NCI-H460 (cell line): ENCODE measurements around the gene CREB5. TPM values are rescaled to one million over a fixed set of nuclear protein-coding genes. Genes with fewer than 3 reads are reported as not detected.

Source experiments
- DNase-seq: peaks from one replicate; pipeline ENCODE4 v3.0.0-alpha.2; 2016; ENCODE audit warnings: low read depth; ENCODE audit errors: extremely low read depth
- total RNA-seq: library from RNA; depleted of rRNA; stranded (reverse); fragments of >200 nt; shearing (Covaris generic); gene quantifications from 2 replicates; pipeline ENCODE4 v1.2.3, GENCODE V29; 2014

Gene CREB5
- total RNA-seq, 1 experiment from 2014 or later = 26.1 TPM

DNA sequence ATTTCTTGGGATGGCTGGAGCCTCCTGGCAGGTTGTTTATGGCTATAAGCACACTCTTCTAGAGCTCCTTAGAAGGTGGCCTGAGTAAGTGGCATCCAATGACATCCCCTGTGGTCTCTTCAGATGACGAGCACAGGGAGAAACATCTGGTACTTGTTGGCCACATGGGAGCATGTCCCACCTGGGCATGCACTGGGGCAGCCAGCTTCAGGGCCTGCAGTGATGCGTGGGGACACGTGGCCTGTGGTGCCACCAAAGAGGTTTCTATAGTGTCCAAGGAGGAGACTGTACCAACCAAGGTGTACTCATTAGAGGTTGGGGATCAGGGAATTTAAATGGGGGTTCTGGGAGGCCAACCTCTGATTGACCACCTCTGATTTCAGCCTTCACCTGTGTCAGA, 420.4 kb downstream of the CREB5 start:
- DNase-seq = no peak

DNA sequence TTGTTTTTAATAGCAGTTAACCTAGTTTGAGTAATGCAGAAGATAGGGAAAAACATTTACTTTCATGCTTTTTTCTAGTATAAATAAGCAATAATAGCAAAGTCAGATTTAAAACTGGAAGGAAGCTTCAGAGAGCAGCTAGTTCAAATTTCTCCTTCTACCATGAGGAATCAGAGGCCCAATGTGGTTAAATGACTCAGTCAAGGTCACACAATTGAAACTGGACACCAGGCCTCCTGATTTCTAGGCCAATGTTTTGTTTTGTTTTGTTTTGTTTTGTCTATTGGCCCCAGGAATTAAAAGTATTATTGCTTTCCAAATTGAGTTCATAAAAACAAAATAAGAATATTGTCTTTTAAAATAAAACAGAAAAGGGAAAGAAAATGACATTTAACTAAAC, 423.5 kb downstream of the CREB5 start:
- DNase-seq = no peak

DNA sequence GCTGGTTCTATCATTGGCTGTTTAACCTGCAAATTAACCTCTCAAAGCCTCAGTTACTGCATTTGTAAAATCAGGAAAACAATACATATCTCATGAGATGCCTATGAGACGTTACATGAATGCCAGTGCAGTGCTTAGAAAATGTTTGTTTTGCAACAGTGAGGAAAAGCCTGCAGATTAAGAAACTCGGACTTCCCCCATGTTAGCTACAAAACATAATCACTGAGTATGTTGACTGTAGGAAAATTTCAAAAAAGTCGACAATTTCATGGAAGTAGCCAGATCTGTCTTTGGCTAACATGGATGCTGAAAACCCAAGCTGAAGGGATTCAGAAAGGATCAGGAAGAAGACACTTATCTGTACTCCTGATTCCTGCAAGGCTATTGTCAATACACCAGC, 424.4 kb downstream of the CREB5 start:
- DNase-seq = no peak

- DNase-seq = no peak
These were observed 424.9 kb downstream of the CREB5 start for GRCh38 chr7:28837216-28837615.

- no peak for DNase-seq
These were observed 428.3 kb downstream of the CREB5 start for GRCh38 chr7:28840592-28840995.

GRCh38 chr7:28841766-28842165, 429.4 kb downstream of the CREB5 start:
- no peak for DNase-seq

- DNase-seq = no peak
These were observed 430.5 kb downstream of the CREB5 start for GRCh38 chr7:28842769-28843295.

- no peak for DNase-seq
These were observed 432.8 kb downstream of the CREB5 start for GRCh38 chr7:28845106-28845505.

GRCh38 chr7:28847176-28847575, 434.9 kb downstream of the CREB5 start:
- DNase-seq = no peak

DNA sequence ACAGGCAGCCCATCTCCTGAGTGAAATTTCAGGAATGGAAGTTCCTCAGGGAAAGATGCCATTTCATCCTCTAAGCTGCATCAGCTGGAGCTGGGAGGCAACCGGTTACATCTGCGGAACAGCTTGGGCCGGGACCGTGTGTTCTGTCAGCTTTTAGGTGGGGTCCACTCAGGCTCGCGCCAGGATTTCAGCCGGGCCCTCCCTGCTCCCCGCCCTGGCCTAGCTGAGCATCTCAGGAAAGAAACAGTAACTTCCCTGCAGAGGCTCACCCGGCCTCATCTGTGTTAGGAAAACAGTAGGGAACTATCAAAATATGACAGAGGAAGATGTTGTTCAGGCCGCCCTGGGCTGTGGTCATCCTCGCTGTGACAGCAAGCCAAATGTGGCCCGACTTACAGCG, 435.4 kb downstream of the CREB5 start:
- DNase-seq = no peak

DNA sequence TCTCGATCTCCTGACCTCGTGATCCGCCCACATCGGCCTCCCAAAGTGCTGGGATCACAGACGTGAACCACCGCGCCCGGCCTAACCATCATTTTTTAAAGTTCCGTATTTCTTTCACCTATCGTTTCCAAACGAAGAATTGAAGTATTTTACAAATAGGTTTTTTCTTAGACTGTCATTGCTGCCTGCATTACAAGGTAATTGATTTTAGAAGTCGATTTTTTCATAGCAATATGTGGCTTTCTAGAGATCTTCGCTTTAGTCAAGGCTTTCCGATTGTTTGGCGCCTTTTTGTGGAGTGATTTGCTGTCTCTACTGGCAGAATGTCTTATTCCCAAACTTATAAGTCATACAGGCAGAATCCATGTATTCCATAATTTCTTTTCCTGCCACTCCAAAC, 436.6 kb downstream of the CREB5 start:
- no peak for DNase-seq

GRCh38 chr7:28850699-28851098, 438.4 kb downstream of the CREB5 start:
- DNase-seq = no peak

GRCh38 chr7:28853150-28853549, 440.8 kb downstream of the CREB5 start:
- DNase-seq = no peak

DNA sequence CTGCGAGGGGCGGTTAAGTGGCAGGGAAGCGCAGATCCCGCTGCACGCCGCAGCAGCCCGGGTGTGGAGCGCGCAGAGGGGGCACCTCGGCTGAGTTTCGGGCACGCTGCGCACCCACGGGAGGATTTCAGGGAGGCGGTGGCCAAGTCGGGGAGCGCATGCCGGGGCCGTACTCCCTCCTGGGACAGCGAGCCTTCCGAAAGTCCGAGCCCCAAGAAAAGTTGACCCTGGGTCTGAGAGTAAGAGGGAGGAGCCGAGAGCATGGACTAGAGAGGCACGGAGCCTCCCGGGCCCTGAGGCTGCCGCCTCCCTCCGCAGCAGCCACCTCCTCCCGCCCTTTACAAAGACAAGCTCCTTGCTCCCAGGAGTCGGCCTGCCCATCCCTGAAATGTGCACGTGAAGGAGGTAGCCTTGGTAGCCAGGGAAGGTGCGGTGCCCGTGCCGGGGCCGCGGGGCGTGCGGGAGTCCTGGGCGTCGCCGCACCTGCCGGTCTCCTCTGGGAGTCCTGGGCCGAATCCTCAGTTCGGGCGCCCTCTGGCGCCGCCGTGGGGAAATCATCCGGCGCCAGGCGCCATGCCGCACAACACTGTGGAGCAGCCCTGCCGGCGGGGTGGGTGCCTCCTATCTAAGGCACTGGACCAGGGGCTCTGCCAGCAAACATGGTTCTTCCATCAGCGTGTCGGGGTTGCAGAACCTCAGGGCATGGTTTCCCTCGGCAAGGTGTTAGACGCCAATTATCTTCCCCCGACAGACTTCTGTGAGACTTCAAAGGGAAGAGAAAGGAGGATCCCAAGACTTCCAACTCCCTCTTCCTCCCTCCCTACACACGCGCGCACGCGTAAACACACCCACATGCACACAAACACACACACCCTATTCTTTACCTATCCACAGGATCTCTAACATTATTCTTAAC, 441.8 kb downstream of the CREB5 start:
- DNase-seq = peak; percentile 77

GRCh38 chr7:28854750-28855074, 442.4 kb downstream of the CREB5 start:
- DNase-seq = no peak

DNA sequence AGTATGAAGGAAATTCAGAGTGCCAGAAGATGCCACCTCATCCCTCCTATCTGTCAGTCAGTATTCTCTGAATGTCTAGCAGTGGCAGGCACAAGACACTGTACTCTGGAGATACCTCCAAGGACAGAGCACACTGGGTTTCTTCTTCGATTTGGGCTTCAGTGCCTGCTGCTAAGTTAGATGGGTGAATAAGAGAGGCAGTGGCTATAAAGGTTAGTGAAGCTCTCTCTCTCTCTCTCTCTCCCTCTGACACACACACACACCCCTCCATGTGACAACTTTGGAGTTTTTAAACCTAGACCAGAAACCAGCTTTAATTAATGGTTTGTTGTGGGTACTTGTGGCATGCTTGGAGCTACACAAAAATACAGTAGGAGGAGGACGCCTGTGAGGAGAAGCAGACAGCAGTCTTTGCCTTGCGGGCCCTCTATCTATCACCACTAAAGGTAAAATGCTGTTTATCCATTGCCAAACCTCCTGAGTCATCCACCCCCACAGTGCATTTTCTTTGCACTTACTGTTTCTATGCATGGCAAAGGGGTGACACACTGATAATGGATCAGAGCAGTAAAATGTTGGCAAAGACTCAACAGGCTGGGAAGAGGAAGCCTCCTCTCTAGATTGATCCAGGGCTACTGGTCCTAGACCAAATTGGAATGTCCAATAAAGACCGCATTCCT, 443.4 kb downstream of the CREB5 start:
- DNase-seq = peak; percentile 59

DNA sequence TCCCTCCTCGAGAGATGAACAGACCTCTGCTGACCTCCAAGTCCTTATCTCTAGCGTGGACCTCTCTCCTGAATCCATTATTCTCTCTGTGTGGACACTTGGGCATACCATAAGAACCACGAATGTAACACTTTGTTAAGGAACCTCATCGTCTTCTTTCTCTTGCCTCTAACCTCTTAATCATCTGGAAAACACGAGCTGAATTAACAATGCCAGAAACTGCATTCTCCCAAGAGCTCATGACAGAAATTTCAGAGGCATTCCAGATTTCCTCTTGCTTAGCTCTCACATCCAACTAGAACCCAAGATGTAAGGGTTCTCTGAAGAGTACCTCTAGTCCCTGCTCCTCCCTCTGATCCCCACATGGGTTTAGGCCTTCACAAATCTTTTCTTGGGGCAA, 444.3 kb downstream of the CREB5 start:
- no peak for DNase-seq

DNA sequence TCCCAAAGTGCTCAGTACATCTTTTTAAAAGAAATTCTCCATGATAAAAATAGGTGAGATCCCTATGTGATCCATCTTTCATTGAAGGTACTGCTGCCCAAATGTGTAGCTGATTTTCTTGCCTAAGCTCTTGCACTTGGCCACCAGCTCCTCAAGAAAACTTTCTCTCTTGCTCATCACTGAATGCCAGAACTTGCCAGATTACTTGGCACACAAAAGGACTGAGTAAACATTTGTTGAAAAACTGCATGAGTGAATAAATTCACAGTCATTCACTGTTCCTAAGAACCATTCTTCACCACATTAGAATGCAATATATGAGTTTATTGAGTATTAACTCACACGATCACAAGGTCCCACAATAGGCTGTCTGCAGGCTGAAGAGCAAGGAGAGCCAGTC, 445.9 kb downstream of the CREB5 start:
- DNase-seq = no peak

- no peak for DNase-seq
These were observed 446.6 kb downstream of the CREB5 start for GRCh38 chr7:28858895-28859294.

- DNase-seq = no peak
These were observed 449.5 kb downstream of the CREB5 start for GRCh38 chr7:28861825-28862224.

- DNase-seq = no peak
These were observed 450.4 kb downstream of the CREB5 start for GRCh38 chr7:28862595-28863272.
